Activated CD8-positive, alpha-beta T cell treated with anti-CD3 and anti-CD28 coated beads for 36 hours (primary cell): ENCODE data around the gene NAPB. TPM values are rescaled to one million over a fixed set of nuclear protein-coding genes. Genes with fewer than 3 reads are reported as not detected.

ENCODE experiments used
- ATAC-seq: fragments of 200-7000 bp; cut with Tn5 transposase; one replicate; pipeline ENCODE4 v1.10.0; 2021; ENCODE audit warnings: mild to moderate bottlenecking, moderate library complexity
- CTCF ChIA-PET: fragments of 350-600 bp; sonication (Branson Sonifier 250); formaldehyde crosslinking; loops from one replicate; lab custom pipeline; 2021; ENCODE audit warnings: antibody characterized with exemption; lab: Charles Lee
- POLR2A ChIA-PET: fragments of 350-600 bp; sonication (Branson Sonifier 250); formaldehyde crosslinking; loops from one replicate; lab custom pipeline; 2021; ENCODE audit warnings: antibody characterized with exemption; lab: Charles Lee
- DNase-seq: peaks from one replicate; pipeline ENCODE4 v3.0.0-alpha.2; 2020
- H3K27ac Mint-ChIP-seq: one replicate; pipeline ENCODE4 v1.8.0; 2021; ENCODE audit warnings: mild to moderate bottlenecking, mixed read lengths
- H3K27me3 Mint-ChIP-seq: one replicate; pipeline ENCODE4 v1.8.0; 2021; ENCODE audit warnings: mixed read lengths
- H3K36me3 Mint-ChIP-seq: one replicate; pipeline ENCODE4 v1.8.0; 2021; ENCODE audit warnings: low read depth, mixed read lengths
- H3K4me1 Mint-ChIP-seq: one replicate; pipeline ENCODE4 v1.8.0; 2021; ENCODE audit warnings: low read depth, mixed read lengths
- H3K4me3 Mint-ChIP-seq: one replicate; pipeline ENCODE4 v1.8.0; 2021; ENCODE audit warnings: mild to moderate bottlenecking, moderate library complexity, mixed read lengths
- H3K9me3 Mint-ChIP-seq: one replicate; pipeline ENCODE4 v1.8.0; 2021; ENCODE audit warnings: mixed read lengths
- intact Hi-C: fragments of 100-400 bp; cut with micrococcal nuclease; formaldehyde crosslinking; loops from one replicate; pipeline ENCODE4 v1.10.0; 2022
- total RNA-seq, 2 experiments: library from RNA; stranded (reverse); gene quantifications; one replicate each; pipeline ENCODE4 v1.2.3, GENCODE V29; 2021
- TF ChIP-seq, protein P1 (sequence below): fragments of 200-600 bp; IDR thresholded peaks from one replicate; pipeline ENCODE4 v1.8.0; 2022; ENCODE audit warnings: antibody characterized with exemption, mild to moderate bottlenecking

Gene NAPB
- total RNA-seq, 2 experiments from 2014 or later: 14.3 to 16.8 TPM

DNA sequence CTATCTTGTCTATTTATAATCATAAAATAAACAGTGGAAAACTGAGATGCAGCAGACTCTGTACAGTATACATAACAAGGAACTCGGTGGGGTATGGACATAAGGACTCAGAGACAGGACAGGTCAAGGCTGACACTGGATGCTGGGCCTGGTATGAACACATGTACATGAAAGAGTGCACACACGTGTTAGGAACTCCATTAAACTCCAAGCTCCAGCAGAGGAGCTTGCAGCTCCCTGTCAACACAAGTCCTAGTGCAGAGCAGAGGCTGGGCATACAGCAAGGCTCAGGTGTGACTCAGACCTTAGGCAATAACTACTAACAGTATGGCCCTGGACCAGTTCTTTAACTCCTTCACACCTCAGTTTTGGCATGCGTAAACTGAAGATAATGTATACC, 17.1 kb downstream of the NAPB start:
- H3K4me1 Mint-ChIP-seq: peaks cover 71% of the 10 kb centered on the region

DNA sequence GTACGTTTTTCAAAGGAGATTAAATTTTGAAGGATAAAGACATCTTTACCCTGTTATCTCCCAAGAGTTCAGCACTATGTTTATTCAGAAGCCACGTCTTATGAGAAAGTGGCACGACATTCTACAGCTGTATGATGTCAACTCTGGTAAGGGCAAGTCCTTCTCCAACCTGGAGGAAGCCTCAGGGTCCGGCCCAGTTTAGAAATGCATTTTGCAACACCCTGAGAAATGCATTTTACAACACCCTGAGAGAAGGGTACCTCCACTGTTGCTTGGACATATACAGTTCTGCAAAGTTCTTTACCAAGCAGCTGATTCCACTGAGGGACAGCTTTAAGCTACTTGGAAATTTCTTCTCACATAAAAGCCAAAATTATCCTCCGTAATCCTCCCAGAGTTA, 17.5 kb downstream of the NAPB start:
- H3K4me1 Mint-ChIP-seq: peaks cover 71% of the 10 kb centered on the region
- H3K4me3 Mint-ChIP-seq: no peak overlapping the region
- no peaks in the 10 kb centered on the region for H3K9me3 Mint-ChIP-seq
- intact Hi-C loops: no loop called here
- ChIA-PET POLR2A (no interaction called here), CTCF (interaction anchor here (1.1 to 1.4 kb wide), 2 partner anchors 14 to 38 kb away, joined by 3 to 5 read pairs; no protein-coding TSS in a partner anchor)
- no peaks in the 10 kb centered on the region for H3K27me3 Mint-ChIP-seq
- TF ChIP-seq, protein P1, sequence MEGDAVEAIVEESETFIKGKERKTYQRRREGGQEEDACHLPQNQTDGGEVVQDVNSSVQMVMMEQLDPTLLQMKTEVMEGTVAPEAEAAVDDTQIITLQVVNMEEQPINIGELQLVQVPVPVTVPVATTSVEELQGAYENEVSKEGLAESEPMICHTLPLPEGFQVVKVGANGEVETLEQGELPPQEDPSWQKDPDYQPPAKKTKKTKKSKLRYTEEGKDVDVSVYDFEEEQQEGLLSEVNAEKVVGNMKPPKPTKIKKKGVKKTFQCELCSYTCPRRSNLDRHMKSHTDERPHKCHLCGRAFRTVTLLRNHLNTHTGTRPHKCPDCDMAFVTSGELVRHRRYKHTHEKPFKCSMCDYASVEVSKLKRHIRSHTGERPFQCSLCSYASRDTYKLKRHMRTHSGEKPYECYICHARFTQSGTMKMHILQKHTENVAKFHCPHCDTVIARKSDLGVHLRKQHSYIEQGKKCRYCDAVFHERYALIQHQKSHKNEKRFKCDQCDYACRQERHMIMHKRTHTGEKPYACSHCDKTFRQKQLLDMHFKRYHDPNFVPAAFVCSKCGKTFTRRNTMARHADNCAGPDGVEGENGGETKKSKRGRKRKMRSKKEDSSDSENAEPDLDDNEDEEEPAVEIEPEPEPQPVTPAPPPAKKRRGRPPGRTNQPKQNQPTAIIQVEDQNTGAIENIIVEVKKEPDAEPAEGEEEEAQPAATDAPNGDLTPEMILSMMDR: no peak
- ATAC-seq: no peak
- peaks cover 19% of the 10 kb centered on the region for H3K36me3 Mint-ChIP-seq
- DNase-seq: no peak
- H3K27ac Mint-ChIP-seq: no peak overlapping the region

More for the DNA sequence above, 17.1 kb downstream of the NAPB start:
- peaks cover 15% of the 10 kb centered on the region for H3K36me3 Mint-ChIP-seq
- no peaks in the 10 kb centered on the region for H3K27me3 Mint-ChIP-seq
- no peaks in the 10 kb centered on the region for H3K9me3 Mint-ChIP-seq
- no peak overlapping the region for H3K4me3 Mint-ChIP-seq
- ATAC-seq (no peak), DNase-seq (no peak)
- POLR2A ChIA-PET: no interaction called here
- no peak overlapping the region for H3K27ac Mint-ChIP-seq
- intact Hi-C loops: no loop called here
- CTCF ChIA-PET: interaction anchor here (1.3 to 1.4 kb wide), 2 partner anchors 13 to 30 kb away, joined by 3 to 5 read pairs; no protein-coding TSS in a partner anchor
- TF ChIP-seq, protein P1: no peak

DNA sequence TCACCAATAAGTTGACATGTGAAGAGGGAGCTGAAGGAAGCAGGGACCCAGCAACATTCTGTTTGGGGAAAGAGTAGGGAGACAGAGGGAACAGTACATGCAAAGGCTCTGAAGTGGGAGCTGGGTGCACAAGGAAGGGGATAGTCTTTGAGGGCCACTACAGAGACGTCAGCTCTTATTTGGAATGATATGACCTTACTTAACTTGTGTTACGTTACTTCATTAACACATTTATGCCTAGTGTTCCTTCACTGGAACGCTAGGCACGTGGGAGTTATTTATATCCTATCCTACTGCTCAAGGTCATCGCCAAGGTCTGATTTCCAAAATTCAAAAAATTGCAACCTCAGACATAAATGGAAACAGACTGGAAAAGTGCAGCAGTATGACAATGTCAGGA, 20.2 kb downstream of the NAPB start:
- no peak for DNase-seq
- Mint-ChIP-seq H3K9me3 (no peaks in the 10 kb centered on the region), H3K27ac (no peak overlapping the region), H3K4me3 (no peak overlapping the region), H3K4me1 (peaks cover 63% of the 10 kb centered on the region), H3K36me3 (peaks cover 25% of the 10 kb centered on the region), H3K27me3 (no peaks in the 10 kb centered on the region)
- no peak for ATAC-seq
- intact Hi-C loops: no loop called here
- CTCF ChIA-PET: interaction anchor here (0.6 to 2.6 kb wide), 3 partner anchors 18 to 51 kb away, joined by 3 to 12 read pairs (median 5); partner anchors contain the start of genes NAPB and NXT1
- POLR2A ChIA-PET: interaction anchor here (2.1 to 2.7 kb wide), 2 partner anchors 21 to 33 kb away, joined by 5 to 16 read pairs; no protein-coding TSS in a partner anchor
- TF ChIP-seq, protein P1: no peak

DNA sequence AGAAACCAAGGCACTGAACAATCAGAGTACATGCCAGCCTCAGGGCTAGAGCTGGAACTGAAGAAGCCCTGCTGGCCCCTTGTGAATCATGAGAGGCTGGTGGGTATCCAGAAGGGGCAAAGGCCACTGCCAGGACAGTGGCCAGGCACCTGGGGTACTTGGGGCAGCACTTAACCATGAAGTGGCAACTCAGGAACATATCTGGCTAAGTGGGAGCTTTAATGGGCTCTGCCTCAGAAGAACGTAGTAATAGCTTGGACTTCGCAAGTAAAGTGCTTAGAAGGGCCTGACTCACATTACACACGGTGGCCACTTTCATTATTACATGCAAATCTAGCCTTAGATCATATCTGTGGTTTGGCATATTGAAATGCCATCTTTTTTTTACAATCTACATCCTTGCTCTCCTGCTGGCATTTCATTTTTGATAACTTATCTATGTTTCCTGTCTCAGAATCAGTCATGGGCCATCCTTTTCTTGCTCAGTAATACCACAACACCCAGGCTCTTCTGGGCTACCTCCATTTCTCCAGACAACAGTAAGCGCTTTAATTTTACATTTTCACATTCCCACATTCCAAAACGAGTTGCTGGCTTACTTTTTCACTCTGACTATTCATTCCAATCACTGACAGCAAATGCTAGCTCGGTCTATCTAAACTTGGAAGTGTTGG, 21.6 kb downstream of the NAPB start:
- H3K27me3 Mint-ChIP-seq: no peaks in the 10 kb centered on the region
- H3K36me3 Mint-ChIP-seq: peaks cover 31% of the 10 kb centered on the region
- no peaks in the 10 kb centered on the region for H3K9me3 Mint-ChIP-seq
- ChIA-PET POLR2A (interaction anchor here (1.1 to 2.7 kb wide), 5 partner anchors 20 to 49 kb away, joined by 3 to 16 read pairs (median 7); partner anchors contain the start of gene NXT1), CTCF (interaction anchor here (0.8 to 2.6 kb wide), 6 partner anchors 9 to 50 kb away, joined by 3 to 12 read pairs (median 5); partner anchors contain the start of genes NAPB and NXT1)
- TF ChIP-seq, protein P1: no peak
- intact Hi-C loops: no loop called here
- ATAC-seq (peak; percentile 92), DNase-seq (peak; percentile 54)
- H3K4me1 Mint-ChIP-seq: peaks cover 61% of the 10 kb centered on the region
- peak overlapping the region; percentile 78 for H3K27ac Mint-ChIP-seq
- no peak overlapping the region for H3K4me3 Mint-ChIP-seq

DNA sequence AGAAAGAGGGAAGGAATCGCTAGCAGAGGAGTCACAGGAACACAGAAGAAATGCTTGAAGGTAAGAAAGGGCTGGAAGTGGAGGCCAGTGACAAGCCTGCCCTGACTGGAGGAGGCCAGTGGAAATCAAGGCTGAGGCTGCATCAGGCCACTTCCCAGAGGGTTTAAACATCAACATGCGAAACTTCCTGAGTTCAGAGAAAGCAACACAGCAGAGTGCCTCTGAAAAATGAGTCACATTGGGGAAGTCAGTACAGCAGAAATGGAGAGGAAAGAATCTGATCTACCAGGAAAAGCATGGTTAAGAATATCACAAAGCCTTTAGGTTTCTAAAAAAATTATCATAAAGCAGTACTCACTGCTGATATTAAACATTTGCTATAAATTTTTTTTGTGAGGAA, 23.3 kb downstream of the NAPB start:
- Mint-ChIP-seq H3K9me3 (no peaks in the 10 kb centered on the region), H3K36me3 (peaks cover 44% of the 10 kb centered on the region), H3K4me1 (peaks cover 54% of the 10 kb centered on the region), H3K27me3 (no peaks in the 10 kb centered on the region), H3K27ac (peak overlapping the region; percentile 87), H3K4me3 (peak overlapping the region; percentile 46)
- intact Hi-C loops: no loop called here
- DNase-seq (peak; percentile 25), ATAC-seq (peak; percentile 19)
- ChIA-PET POLR2A (interaction anchor here (1.0 kb wide), 1 partner anchor 23 kb away, joined by 3 read pairs; the partner anchor contains the start of gene NAPB), CTCF (no interaction called here)
- TF ChIP-seq, protein P1: no peak
